WTC11 (cell line): Measurements from ENCODE around the gene RREB1. TPM values are rescaled to one million over a fixed set of nuclear protein-coding genes. Genes with fewer than 3 reads are reported as not detected.

Experiments used
- ATAC-seq: fragments of 200-7000 bp; cut with Tn5 transposase; 2 replicates; pipeline ENCODE4 v1.10.0; 2021; ENCODE audit warnings: mild to moderate bottlenecking, moderate library complexity
- CTCF ChIA-PET: fragments of 300-600 bp; sonication (Branson Sonifier 250); formaldehyde crosslinking; loops from one replicate; lab custom pipeline; 2021; ENCODE audit warnings: antibody characterized with exemption; lab: Charles Lee
- POLR2A ChIA-PET: fragments of 350-600 bp; sonication (Branson Sonifier 250); formaldehyde crosslinking; loops from one replicate; lab custom pipeline; 2021; ENCODE audit warnings: antibody characterized with exemption; lab: Charles Lee
- DNase-seq: peaks from one replicate; pipeline ENCODE4 v3.0.0; 2021; ENCODE audit warnings: low spot score
- H3K27ac Mint-ChIP-seq: 2 replicates; pipeline ENCODE4 v1.8.0; 2021; ENCODE audit warnings: mixed read lengths
- H3K27me3 Mint-ChIP-seq: 2 replicates; pipeline ENCODE4 v1.8.0; 2021; ENCODE audit warnings: low read depth, mild to moderate bottlenecking, moderate library complexity, mixed read lengths
- H3K36me3 Mint-ChIP-seq: 2 replicates; pipeline ENCODE4 v1.8.0; 2021; ENCODE audit warnings: mixed read lengths
- H3K4me1 Mint-ChIP-seq: 2 replicates; pipeline ENCODE4 v1.8.0; 2022; ENCODE audit warnings: mixed read lengths
- H3K4me3 Mint-ChIP-seq: 2 replicates; pipeline ENCODE4 v1.8.0; 2021; ENCODE audit warnings: mild to moderate bottlenecking, moderate library complexity, mixed read lengths
- H3K9me3 Mint-ChIP-seq: 2 replicates; pipeline ENCODE4 v1.8.0; 2021; ENCODE audit warnings: mixed read lengths
- CDX4 ChIP-seq: fragments of 250-450 bp; sonication (Bioruptor Pico); IDR thresholded peaks from 2 replicates; pipeline ENCODE4 v1.9.0; 2021; ENCODE audit warnings: moderate library complexity, mild to moderate bottlenecking, inconsistent platforms, borderline replicate concordance
- FOXP1 ChIP-seq: sonication (generic); formaldehyde crosslinking; IDR thresholded peaks from 2 replicates; pipeline ENCODE4 v1.8.0; 2022; ENCODE audit warnings: missing genetic modification reagents, mild to moderate bottlenecking, moderate library complexity, borderline replicate concordance
- JAZF1 ChIP-seq: fragments of 250-450 bp; sonication (Bioruptor Pico); IDR thresholded peaks from 2 replicates; pipeline ENCODE4 v1.9.0; 2021; ENCODE audit warnings: moderate library complexity, mild to moderate bottlenecking, inconsistent platforms
- OVOL2 ChIP-seq: fragments of 250-450 bp; sonication (Bioruptor Pico); IDR thresholded peaks from 2 replicates; pipeline ENCODE4 v1.9.0; 2021; ENCODE audit warnings: mild to moderate bottlenecking, borderline replicate concordance
- SOX15 ChIP-seq: fragments of 250-450 bp; sonication (Bioruptor Pico); IDR thresholded peaks from 2 replicates; pipeline ENCODE4 v1.9.0; 2021; ENCODE audit warnings: mild to moderate bottlenecking
- TEAD4 ChIP-seq: sonication (generic); formaldehyde crosslinking; IDR thresholded peaks from 2 replicates; pipeline ENCODE4 v1.8.0; 2022; ENCODE audit warnings: mild to moderate bottlenecking, missing genetic modification reagents
- ZBTB43 ChIP-seq: sonication (generic); formaldehyde crosslinking; IDR thresholded peaks from 2 replicates; pipeline ENCODE4 v1.8.1; 2023; ENCODE audit warnings: mild to moderate bottlenecking, missing genetic modification reagents
- ZNF121 ChIP-seq: sonication (generic); formaldehyde crosslinking; IDR thresholded peaks from 2 replicates; pipeline ENCODE4 v1.8.0; 2023; ENCODE audit warnings: missing genetic modification reagents
- ZNF138 ChIP-seq: sonication (generic); formaldehyde crosslinking; conservative IDR thresholded peaks from 2 replicates; pipeline ENCODE4 v1.8.1; 2022; ENCODE audit warnings: mild to moderate bottlenecking, moderate library complexity, missing genetic modification reagents
- ZNF512 ChIP-seq: sonication (generic); formaldehyde crosslinking; IDR thresholded peaks from 2 replicates; pipeline ENCODE4 v1.8.1; 2022; ENCODE audit warnings: missing genetic modification reagents, borderline replicate concordance
- total RNA-seq: library from RNA; stranded (reverse); gene quantifications from 3 replicates; pipeline ENCODE4 v1.2.3, GENCODE V29; 2021
- TF ChIP-seq, protein P1 (sequence below): sonication (generic); formaldehyde crosslinking; IDR thresholded peaks from 2 replicates; pipeline ENCODE4 v1.8.0; 2023; ENCODE audit warnings: mild to moderate bottlenecking, missing genetic modification reagents
- TF ChIP-seq, protein P2 (sequence below): fragments of 200-600 bp; IDR thresholded peaks from 2 replicates; pipeline ENCODE4 v1.8.0; 2022; ENCODE audit warnings: antibody characterized with exemption

Gene RREB1
- total RNA-seq, 1 experiment from 2014 or later: 38.5 TPM

GRCh38 chr6:7062451-7063162, 45.2 kb upstream of the RREB1 start (continued):
- TF ChIP-seq, protein P1, sequence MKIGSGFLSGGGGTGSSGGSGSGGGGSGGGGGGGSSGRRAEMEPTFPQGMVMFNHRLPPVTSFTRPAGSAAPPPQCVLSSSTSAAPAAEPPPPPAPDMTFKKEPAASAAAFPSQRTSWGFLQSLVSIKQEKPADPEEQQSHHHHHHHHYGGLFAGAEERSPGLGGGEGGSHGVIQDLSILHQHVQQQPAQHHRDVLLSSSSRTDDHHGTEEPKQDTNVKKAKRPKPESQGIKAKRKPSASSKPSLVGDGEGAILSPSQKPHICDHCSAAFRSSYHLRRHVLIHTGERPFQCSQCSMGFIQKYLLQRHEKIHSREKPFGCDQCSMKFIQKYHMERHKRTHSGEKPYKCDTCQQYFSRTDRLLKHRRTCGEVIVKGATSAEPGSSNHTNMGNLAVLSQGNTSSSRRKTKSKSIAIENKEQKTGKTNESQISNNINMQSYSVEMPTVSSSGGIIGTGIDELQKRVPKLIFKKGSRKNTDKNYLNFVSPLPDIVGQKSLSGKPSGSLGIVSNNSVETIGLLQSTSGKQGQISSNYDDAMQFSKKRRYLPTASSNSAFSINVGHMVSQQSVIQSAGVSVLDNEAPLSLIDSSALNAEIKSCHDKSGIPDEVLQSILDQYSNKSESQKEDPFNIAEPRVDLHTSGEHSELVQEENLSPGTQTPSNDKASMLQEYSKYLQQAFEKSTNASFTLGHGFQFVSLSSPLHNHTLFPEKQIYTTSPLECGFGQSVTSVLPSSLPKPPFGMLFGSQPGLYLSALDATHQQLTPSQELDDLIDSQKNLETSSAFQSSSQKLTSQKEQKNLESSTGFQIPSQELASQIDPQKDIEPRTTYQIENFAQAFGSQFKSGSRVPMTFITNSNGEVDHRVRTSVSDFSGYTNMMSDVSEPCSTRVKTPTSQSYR (CRISPR knock-in tag): no peak
- TF ChIP-seq JAZF1 (CRISPR knock-in tag): no peak
- no peak for TF ChIP-seq SOX15 (CRISPR knock-in tag)
- TF ChIP-seq CDX4: no peak
- TF ChIP-seq, protein P2, sequence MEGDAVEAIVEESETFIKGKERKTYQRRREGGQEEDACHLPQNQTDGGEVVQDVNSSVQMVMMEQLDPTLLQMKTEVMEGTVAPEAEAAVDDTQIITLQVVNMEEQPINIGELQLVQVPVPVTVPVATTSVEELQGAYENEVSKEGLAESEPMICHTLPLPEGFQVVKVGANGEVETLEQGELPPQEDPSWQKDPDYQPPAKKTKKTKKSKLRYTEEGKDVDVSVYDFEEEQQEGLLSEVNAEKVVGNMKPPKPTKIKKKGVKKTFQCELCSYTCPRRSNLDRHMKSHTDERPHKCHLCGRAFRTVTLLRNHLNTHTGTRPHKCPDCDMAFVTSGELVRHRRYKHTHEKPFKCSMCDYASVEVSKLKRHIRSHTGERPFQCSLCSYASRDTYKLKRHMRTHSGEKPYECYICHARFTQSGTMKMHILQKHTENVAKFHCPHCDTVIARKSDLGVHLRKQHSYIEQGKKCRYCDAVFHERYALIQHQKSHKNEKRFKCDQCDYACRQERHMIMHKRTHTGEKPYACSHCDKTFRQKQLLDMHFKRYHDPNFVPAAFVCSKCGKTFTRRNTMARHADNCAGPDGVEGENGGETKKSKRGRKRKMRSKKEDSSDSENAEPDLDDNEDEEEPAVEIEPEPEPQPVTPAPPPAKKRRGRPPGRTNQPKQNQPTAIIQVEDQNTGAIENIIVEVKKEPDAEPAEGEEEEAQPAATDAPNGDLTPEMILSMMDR: no peak

- H3K4me3 Mint-ChIP-seq: no peak overlapping the region
- ATAC-seq: no peak
Measured at GRCh38 chr6:7067305-7067704, 40.5 kb upstream of the RREB1 start.

DNA sequence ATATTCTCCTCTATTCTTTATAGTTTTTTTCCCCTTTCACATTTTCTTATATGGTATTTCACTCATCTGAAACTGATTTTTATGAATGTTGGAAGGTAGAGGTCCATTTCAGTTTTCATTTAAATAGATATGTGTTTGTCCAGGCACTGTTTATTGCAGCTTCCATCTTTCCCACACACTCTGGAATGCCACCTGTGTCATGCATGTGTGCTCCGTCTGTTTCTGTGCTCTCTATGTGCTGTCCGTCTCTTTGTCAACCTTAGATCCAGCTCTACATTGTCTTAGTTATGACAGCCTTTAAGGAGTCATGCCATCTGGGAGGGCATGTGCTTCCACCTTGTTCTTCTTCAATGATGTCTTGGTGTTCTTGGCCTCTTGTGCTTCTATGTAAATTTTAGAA, 36.4 kb upstream of the RREB1 start:
- DNase-seq: no peak
- no peaks in the 10 kb centered on the region for H3K4me1 Mint-ChIP-seq
- CTCF ChIA-PET: interaction anchor here (1.4 kb wide), 1 partner anchor 375 kb away, joined by 3 read pairs; no protein-coding TSS in a partner anchor
- H3K36me3 Mint-ChIP-seq: no peaks in the 10 kb centered on the region
- ATAC-seq: no peak
- H3K9me3 Mint-ChIP-seq: no peaks in the 10 kb centered on the region
- no peak for TF ChIP-seq ZBTB43
- no peak for TF ChIP-seq ZNF138 (CRISPR knock-in tag)
- no peak for TF ChIP-seq TEAD4 (CRISPR knock-in tag)
- no peak for TF ChIP-seq SOX15 (CRISPR knock-in tag)
- TF ChIP-seq, all 79 proteins: peak for 0
- POLR2A ChIA-PET: no interaction called here
- H3K27ac Mint-ChIP-seq: no peak overlapping the region
- H3K4me3 Mint-ChIP-seq: no peak overlapping the region
- H3K27me3 Mint-ChIP-seq: no peaks in the 10 kb centered on the region

More at GRCh38 chr6:7067305-7067704, 40.5 kb upstream of the RREB1 start:
- DNase-seq: no peak
- Mint-ChIP-seq H3K36me3 (no peaks in the 10 kb centered on the region), H3K4me1 (no peaks in the 10 kb centered on the region), H3K27ac (no peak overlapping the region), H3K27me3 (no peaks in the 10 kb centered on the region), H3K9me3 (no peaks in the 10 kb centered on the region)
- CTCF ChIA-PET: interaction anchor here (0.6 kb wide), 1 partner anchor 308 kb away, joined by 4 read pairs; no protein-coding TSS in a partner anchor
- POLR2A ChIA-PET: no interaction called here
- no peak for TF ChIP-seq FOXP1 (CRISPR knock-in tag)
- no peak for TF ChIP-seq ZNF121
- TF ChIP-seq OVOL2 (CRISPR knock-in tag): no peak
- no peak for TF ChIP-seq ZNF512 (CRISPR knock-in tag)
